HG02623 (cell line): Measurements from ENCODE around the gene TRPM1.

Experiments
- ATAC-seq: cut with Tn5 transposase; IDR thresholded peaks from one replicate; pipeline ENCODE4 v1.9.1; 2021; ENCODE audit warnings: moderate library complexity; ENCODE audit not compliant: unreplicated experiment

TRPM1 gene

DNA sequence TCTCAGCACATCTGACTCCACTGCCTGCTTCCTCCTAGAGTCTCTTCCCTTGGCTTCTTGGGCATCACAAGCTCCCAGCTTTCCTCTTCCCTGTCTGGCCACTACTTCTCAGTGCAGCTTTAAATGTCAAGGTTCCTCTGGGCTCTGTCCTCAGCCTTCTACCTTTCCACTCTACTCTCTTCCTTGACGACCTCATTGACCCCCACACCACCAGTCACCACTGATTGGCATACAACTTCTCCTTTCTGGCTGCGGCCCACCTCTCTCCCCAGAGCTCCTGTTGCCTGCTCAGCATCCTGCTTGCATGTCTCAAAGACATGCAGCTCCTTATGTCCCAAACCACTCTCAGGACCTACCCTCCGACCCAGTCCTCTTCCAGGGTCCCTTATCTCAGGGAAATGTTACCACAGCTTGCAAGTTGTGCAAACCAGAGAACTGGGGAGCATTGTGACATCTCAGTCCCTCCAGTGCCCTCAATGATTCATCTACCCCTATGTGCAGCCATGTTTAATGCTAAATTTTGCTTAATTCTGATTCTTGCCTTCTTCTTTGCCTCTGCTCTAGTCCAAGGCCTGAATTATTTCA is 49.9 kb downstream of the TRPM1 start:
- no peak for ATAC-seq

DNA sequence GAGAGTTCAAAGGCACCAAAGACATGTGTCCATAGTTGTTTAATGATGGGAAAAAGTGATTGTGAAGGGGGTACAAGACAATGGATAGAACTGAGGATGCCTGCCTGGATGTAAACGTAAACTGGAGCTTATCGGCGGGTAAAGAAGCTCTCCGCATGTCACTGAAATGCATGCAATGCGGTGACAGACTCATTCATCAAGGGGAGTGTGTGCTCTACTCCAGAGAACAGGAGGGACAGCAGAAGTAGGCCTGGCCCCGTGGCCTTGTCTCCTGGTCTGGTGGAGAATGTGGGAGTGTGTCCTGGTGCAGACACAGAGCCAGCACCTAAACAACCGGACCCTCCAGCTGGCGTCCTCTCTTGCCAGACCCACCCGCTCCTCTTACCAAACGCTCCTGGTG is 50.6 kb downstream of the TRPM1 start:
- no peak for ATAC-seq

DNA sequence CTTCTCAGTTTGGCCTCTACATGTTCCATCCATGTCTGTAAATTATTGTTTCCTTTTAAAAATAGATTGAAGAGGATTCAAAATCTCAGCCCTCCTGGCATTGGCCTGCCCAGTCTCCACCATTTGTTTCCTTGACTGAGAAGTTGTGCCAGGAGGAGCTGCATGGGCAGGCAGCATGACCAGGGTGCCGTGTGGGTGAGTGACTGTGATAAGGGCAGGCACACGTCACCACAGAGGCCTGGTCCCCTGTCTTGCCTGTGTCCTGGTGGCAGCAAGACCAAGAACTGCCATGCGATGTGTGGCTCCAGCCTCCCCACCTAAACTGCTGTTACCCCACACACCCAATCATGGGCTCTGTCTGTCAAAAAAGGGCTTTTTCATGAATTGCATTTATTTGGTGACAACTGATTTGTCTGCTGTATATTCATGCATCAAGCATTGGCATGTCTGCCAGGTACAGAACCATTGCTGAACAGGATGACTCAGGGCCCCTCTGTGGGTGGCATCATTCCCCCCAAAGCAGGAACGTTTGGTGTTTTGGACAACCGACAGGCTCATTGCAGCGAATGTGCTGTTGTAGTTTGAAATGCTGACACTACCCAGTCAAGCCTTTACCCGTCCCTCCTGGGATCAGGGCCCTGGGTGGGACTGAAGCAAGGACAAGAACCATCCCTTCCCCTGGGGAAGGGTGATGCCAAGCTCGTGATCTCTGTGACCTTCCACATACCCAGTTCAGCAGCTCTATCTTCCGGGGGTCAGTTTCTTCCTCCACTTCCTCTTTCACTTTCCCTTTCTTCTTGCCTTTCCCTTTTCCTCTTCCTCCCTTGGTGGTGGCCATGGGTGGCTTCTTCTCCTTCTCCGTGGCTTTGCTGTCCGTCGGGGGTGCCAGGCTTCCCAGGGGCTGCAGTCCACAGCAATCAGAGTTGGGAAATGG is 51.6 kb downstream of the TRPM1 start:
- ATAC-seq = no peak

DNA sequence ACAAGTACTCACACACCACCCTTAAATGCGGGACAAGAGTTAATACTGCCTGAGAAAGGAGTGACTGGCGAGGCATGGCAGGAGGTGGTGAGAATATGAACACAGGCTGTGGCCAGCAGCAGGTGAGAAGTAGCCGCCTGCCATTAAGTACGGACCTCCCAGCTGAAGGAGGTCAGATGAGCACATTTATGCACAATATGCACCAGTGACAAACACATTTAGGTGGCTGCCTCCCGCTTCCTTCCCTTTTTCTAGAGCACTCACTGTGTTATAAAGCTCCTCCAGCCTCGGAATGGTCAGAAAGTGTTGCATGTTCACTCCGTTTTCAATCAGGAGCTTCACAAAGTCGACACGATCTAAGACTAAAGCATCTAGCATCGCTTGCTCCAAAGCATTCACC is 52.4 kb downstream of the TRPM1 start:
- ATAC-seq = no peak

DNA sequence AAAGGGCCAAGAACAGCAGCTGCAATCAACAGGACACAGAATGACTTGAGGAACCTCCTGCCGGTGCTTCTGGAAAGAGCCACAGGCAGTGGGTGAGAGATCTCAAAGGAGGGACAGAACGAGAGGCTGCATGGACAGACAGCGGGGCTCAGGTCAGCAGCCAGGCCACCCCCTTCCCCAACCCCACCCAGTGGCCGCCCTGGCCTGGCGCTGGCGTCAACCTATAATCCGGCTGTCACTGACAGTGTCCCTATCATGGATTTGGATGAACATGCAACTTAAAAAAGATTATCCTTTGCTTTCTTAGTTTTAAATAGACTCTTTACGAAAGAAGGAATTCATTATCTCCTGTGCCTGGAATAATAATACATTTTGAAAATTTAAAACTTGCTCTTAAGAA is 54.1 kb downstream of the TRPM1 start:
- ATAC-seq = no peak

DNA sequence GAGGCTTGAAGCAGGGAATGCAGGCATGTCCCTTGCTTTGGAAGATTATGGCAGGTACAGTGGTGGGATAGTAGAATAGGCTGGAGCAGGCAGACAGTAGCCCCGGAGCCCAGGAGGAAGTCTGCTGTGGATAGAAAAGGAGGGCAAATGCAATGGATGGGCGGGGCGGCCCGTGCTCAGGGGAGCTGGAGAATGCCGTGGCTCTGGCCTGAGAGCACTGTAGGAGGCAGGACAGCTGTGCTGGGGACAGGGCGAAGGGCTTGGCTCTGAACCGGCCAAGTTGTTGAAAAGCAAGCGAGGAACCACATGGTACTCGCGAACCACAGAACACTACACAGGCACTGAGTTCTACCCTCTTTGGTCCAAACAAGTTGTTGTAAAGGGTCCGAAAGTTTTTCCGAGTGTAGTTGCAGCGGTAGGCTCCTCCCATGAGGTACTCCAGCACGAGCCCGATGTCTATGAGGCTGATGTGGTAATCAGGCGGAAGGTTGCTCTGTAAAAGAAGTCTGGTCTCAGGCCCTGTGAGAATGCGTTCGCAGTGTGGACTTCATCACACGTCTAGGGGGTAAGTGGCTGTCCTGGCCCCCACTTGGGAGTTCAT is 54.7 kb downstream of the TRPM1 start:
- ATAC-seq = no peak

DNA sequence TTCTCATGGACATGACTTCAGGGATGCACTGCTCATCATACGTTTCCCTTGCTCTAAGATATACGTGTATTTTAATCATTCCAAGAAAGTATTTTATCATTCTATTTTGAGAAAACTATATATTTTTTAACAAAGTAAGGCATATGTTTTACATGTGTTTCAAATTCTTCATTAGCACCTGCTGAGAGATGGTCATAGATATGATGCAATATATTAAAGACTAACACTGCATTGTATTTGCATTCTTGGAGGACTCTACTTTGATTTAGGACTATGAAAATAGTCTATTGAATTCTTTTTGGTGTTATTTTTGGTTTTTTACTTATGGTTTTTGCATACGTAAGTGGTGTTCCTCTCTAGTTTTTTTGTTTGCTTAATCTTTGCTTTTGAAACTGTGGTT is 55.9 kb downstream of the TRPM1 start:
- ATAC-seq = no peak

DNA sequence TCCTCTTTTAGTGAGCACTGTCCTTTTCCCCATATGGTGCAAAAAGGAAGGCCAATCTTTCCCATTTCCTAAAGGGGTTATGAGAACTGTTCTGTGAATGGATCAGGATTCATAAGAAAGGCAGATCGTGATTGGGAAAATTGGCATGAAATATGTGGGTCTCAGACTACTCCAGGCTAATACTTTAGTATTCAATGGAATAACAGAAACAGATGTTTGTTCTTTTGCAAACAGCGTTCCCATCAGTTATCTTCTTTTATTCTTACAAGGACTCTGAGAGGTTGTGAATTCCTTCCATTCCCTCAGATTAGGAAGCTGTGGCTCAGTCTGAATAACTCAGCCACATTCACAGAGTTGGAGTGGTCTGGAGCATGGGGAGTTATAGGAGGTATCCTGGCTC is 58.8 kb downstream of the TRPM1 start:
- no peak for ATAC-seq

DNA sequence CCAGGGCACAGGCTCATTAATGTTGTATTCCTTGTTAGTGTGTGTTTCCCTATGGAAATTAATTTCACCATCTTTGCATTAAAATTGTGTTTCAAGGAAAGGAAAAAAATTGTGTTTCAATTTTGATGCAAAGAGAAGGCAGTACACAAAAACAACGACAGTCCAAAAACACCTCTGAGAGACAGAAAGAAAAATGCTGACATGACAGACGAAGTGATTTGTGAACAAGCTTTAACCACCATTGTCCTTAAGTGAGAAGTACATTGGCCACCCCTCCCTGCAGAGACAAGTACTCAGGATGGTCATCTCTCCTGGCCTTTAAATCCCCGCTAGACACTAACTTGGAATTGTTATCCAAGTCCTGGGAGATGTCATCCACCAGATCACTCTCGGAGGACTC is 59.9 kb downstream of the TRPM1 start:
- ATAC-seq = no peak

DNA sequence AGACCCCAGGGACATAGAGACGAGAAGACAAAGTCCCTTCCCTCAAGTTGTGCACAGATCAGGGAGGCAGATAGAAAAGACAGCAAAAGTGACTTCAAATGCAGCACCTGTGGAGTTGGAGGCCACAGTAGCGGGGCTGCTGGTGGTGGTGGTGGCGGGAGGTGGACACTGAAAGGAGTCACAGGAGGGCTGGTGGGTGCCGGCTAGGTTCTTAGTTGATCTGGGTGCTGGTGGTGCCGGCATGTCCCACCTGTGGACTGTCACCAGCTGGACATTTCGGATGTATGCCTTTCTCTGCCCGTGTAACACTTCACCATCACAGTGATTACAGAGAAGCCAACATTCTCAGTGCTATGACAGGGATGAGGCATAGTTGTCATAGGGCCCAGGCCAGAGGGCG is 60.9 kb downstream of the TRPM1 start:
- ATAC-seq = no peak

DNA sequence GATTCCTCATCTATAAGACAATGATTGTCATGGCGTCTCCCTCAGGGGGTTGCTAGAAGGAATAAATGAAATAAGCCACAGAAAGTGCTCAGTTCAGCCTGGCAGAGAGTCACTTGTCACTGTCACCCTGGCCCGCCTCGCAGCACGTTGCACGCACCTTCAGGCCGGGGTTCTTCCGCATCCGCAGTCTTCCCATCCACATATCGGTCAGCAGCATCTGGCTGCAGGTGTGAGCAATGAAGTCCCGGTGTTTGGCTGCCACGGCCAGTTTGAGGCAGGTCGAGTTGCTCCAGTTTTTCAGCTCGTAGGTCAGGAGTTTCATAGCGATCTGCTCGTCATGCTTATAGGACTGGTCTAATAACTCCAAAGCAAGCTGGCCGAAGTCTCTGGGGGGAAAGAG is 61.6 kb downstream of the TRPM1 start:
- ATAC-seq = no peak

DNA sequence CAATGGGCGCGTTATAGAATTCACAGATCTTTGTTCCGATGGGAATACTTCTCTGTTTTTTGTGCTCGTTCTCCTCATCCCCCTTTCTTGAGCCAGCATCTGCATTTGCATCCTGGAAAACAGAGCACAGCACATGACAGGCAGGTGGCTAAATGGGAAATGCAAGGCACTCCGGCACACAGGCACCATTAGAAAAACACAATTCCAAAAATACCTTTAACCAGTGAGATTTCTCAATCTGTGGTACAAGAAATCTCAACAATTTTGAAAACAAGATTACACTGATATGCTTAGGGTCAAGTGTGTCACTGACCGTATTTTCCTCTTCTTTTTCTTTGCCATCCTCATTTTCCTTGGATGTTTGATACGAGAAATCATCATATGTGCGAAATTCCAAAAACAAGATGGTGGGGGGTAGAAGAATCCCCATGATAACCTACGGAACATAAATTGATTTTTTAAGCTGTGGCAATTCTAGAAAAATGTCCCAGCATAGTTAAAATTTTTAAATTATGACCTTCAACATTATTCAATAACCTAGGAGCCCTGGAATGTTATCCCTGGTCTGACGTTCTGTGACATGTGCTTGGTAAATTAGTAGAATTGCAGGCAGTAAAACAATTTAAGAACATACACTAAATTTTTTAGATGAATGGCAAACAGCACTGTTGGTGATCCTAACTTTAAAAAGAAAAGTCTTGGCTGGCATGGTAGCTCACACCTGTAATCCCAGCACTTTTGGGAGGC is 63.6 kb downstream of the TRPM1 start:
- ATAC-seq = no peak

DNA sequence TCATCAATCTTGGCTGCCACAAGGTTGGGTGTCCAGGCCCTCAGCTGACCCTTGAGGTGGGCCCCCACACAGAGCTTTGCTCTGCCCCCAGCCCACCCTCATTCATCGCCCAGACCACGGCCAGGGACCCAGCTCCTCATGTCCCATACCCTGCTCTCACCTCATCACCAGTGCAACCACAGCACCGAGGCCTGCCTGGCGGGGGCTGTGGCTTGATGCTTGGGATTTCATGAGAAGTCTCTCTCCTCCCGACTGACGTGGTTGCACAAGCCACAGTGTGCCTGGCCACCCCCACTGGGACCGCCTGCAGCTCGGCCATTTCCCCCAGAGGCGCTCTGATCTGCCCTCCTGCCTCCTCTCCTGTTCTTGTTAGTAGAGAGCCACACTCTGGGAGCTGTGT is 64.7 kb downstream of the TRPM1 start:
- ATAC-seq = no peak

DNA sequence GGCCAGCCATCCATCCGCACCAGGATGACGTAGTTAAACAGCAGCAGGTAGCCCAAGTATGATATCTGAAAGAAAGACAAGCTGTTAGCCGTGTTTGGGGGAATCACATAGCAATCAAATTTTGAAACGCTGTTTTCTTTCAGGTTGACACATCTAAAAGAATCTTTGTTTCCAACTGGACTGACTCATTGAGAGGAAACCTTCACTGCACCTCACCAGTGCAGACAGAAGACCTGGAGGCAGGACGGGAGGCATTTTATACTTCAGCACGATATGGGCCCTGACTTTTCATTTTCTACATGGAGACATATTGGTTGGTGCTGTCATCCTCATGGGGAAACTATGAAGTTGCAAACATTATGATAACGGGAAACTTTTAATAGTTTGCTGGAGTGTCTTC is 65.9 kb downstream of the TRPM1 start:
- ATAC-seq = no peak

DNA sequence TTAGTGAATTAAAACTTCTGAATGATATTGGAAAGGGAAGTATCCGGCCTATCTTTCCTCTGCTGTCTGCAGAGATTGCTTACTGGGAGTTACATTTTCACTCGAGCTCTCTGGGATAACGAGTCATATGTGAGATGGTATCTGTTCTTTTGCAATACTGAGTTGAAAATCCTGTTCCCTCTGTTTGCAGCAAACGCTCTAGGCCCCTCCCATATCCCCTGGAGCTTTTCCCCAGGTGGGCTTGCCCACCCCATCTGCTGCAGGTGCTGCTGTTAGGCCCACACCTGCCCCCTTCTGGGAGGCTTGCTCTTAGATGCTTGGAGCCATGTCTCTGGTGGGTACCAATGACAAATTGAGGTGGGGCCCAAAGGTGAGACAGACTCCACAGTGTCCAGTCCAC is 67.4 kb downstream of the TRPM1 start:
- ATAC-seq = no peak

DNA sequence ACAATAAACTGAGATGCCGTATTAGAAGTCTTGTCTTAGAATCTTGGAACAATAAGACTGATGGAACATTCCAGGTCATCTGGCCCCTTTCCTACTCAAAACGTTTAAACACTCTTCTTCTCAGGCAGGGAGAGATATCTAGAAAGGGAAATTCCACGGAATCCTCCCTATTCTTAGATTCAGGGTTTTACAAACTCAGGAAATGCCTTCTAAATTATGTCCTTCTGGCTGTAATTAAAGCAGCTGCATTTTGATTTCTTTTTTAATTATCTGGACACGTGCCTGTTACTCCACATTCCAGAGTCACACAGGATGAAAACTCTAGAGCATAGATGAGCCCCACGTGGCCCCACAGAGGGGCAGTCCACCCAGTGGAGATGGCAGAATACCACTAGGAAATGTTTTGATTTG is 68.6 kb downstream of the TRPM1 start:
- ATAC-seq = no peak

DNA sequence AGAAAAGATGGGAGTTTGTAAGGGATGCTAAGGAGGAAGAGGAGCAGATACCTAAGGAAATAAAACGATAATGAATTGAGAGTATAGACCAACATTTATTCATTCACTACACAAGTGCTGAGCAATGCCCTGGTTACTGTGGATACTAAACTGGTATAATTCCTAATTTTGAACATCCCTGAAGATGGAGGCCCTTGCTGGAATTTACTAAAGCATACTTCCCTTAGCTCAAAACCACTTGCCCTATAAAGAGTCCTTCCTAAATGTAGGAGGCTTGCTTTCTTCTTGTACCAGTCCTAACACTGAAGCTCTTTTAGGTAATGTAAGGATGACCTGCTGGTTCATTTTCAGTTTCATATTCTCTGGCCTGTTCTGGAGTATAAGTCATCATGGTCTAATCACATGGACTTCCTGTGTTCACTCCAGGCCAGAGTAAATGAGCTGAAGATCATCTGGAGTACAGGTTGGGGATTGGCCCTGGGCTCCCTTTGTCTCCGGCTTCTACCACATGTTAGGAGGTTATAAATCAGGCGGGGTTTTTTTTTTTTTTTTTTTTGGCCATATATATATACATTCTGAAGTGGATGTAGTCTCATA is 70.0 kb downstream of the TRPM1 start:
- ATAC-seq = no peak

DNA sequence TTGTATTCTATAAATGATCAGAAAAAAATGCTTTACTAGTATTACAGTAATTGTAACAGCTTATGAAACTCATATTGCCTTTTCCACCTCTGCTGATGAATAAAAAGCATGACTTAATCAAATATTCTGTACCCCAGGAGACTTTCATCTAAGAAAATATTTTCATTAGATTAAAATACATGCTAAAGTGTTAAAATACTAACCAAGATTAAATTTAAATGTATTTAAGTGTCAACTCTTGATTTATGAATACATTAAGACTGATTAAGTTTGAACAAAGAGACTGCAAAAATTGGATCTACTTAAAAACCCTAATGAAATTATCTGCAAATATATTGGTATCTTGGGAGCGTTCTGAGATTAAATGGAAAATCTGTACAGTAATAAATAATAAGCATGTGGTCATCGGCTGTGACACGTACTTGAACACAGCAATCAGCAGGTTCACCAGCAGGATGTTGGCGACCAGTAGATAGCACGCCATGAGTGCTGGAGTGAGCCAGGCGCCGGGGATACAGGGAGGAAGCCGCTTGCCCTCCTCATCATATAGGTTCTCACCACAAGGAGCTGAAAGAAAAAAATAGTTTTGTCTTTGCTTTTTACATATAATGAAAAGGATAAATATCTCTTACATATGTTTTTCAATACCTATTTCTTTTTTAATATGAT is 73.5 kb downstream of the TRPM1 start:
- ATAC-seq = no peak

DNA sequence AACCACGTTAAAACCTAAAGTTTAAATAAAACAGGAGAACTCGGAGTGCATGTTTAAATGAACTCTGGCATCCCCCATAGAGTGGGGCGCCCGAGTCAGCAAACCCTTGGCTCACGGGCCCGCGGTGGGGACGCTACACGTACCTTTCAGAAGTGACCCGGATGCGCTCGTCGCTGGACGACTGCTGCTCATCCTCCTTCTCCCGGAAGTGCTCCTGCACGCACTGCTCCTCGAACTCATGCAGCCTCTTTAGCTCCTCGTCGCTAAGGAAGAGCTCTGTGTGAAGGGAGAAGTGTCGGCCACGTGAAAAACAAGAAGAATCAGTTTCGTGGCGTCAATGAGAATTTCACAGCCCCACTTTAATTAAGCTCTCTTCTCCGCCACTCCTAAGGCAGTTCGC is 75.5 kb downstream of the TRPM1 start:
- ATAC-seq = no peak

DNA sequence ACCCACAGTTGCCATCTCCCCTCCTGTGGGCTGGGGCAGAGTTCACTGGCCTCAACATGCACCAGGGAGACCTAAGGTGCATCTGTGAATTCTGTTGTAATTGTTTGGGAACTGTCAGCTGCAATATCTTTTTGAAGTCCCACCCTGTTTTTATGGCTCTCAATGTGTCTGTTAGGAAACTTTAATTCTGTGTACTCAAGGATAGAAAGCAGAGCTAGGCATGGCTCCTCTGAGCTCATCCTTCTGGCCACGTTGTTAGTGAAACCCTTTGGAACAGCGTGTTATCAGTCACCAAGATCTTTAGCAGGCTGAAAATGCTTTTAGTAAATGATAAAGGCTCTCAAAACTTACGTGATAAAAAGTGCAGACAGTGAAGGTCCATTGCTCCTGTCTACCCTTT is 76.5 kb downstream of the TRPM1 start:
- no peak for ATAC-seq

DNA sequence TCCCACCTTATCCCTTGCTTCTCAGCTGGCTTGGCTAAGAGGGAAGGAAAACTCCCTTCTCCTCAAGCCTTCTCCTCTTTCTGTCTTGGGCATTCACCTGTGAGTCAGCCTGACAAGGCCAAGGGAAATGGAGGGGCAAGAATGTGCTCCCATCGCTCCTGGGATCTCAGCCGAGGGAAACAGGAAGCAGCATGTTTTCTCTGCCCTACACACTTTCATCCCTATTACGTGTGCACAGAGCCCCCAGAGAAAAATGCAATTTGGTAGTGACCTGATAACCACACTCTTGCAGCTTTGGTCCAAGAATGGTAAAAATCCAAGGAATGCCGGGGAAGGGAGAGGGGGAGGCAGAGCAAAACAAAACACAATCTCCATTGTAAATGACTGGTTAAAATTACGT is 77.2 kb downstream of the TRPM1 start:
- no peak for ATAC-seq
